NCI-H524 treated with DMSO at 0.1 percent for 48 hours (cell line): ENCODE data around the gene CYTL1.
"Not testable (repeated sequence)": the region's sequence is repeated elsewhere in the genome, so short reads cannot be mapped to it uniquely, and the experiment has no call there.

Experiments
- DNase-seq: peaks from one replicate; lab custom pipeline; 2025; lab: John Stamatoyannopoulos, UW

Gene CYTL1

DNA sequence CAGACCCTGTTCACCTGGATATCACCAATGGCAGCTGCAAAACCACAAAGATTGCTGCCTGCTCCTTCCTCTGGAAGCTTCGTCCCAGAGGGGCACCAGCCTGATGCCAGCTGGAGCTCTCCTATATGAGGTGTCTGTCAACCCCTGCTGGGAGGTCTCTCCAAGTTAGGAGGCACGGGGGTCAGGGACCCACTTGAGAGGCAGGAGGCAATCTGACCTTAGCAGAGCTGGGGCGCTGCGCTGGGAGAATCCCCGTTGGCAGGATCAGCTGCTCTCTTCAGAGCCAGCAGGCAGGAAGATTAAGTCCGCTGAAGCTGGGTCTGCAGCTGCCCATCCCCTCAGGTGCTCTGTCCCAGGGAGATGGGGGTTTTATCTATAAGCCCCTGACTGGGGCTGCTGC is 17.6 kb downstream of the CYTL1 start:
- not testable (repeated sequence) for DNase-seq

DNA sequence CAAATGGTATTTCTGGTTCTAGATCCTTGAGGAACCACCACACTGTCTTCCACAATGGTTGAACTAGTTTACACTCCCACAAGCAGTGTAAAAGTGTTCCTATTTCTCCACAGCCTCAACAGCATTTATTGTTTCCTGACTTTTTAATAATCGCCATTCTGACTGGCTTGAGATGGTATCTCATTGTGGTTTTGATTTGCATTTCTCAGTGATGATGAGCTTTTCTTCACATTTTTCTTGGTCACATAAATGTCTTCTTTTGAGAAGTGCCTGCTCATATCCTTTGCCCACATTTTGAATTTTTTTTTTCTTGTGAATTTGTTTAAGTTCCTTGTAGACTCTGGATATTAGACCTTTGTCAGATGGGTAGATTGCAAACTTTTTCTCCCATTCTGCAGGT is 22.3 kb downstream of the CYTL1 start:
- not testable (repeated sequence) for DNase-seq

DNA sequence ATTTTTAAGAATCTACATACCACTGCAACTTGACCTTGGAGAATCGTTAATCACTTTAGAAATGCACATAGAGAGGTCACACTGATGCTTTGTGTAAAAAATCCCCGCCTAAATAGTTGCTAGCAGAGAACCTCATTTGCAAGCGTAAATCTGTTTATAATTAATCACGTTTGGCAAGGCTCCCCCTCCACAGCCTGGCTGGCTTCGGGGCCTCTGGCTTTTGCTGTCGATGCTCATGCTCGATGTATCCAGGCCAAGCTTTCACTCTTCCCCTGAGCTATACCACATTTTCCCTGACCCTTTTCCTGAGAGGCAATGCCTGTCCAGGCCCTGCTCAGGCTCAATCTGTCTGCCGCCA is 23.4 kb downstream of the CYTL1 start:
- DNase-seq = no peak

DNA sequence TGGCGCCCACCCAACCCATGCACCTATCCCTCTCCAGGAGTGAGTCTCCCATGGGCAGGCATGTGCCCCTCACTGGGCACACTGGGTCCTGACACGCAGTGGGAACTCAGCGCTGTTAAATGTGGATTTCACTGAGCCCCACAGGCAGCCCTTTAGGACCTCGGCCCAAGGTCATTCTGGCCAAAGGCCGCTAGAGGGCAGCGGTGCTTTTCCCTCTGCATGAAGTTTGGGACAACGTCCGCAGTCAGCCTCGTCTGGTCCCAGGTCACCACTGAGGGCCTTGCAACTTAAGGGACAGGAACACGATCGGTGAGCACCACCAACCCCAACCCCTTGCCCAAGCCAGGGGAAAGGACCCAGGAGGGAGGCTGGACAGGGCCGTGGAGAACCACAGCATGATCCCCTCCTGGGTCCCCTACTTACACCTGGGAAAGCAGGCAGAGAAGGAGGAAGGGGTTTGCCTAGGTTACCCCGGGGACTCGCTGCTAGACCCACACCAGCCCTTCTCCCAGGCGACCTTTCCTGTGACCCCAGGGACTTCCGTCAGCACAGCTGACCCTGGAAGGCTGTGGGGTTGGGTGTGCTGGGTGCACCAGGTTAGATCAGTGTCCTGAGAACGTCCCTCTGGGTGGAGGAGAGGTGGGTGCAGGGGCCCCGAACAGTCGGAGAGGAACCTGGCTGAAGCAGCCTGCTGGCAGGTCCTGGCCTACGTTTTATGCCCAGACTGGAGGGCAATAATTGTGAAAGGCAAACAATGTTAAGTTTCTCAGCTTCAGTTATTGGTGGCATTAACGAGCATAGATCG is 24.0 kb downstream of the CYTL1 start:
- no peak for DNase-seq

DNA sequence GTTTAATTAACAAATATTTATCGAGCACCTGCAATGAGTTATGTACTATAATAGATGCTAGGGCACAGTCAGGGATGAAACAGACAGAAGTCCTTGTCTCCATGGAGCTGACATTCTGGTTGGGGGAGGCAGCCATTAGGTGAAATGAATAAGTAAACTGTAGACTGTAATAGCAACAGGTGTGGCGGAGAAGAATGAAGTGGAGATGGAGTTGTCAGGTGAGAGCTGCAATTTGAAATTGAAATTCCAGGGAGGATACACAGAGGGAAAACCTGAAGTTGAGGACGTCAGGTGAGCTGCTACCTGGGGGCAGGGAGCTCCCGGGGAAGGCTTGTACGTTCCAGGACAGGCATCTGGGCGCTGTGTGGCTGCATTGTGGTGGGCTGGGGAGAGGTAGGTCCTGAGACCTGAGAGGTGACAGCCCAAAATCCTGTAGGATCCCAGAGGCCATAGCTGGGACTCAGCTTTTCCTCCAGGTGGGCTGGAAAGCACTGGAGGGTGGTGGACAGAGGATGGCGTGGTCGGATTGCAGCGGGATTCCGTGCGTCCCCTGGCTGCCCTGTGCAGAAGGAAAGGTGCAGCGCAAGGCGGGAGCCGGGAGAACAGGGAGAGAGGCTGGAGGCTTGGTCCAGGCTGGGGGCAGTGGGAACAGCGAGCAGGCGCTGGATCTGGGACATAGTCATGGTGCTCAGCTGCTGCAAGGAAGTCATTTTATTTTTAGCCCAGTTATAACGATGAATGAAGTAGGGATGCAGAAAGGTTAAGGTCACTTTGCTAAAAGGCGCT is 24.8 kb downstream of the CYTL1 start:
- no peak for DNase-seq

DNA sequence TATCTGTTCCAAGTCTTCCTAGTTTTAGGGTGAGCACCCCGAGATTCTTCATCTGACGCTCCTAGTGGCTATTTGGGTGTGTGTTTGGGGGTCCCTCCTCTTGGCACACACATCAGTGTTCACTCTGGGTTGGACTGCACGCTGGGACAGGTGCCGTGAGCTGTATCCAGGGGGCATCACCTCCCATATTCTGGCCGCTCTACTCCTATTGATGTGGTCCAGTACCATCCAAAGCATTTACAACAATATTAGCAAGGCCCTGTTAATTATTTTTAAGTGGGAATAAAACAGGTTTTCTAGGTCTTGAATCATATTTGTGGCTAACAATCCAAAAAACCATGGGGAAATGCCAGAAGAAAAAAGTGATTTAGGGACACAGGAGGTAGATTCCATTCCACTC is 26.4 kb downstream of the CYTL1 start:
- no peak for DNase-seq

DNA sequence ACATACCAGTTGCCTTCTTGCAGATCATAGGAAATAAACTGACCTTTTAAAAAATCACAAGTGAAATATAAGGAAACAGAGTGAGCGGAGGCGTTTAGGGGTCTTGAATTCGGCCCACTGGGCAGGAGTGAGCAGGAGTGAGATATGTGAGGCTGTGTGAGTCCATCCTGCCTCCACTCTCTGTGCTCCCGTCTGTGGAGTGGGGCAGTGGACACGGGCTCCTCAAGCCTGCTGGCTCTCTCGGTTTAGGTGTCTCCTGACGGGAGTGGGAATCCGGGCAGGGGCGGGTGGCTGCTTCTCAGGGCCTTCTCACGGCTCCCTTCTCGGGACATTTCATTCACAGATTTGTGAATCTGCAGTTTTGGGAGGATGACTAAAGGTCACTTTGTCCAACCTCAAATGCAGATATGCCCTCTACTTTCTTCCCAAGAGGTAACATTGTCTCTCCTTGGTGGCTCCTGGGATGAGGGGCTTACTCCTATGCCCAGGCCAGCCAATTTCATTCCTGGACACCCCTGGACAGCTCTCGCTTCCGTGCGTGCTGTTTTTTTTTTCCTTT is 27.6 kb downstream of the CYTL1 start:
- no peak for DNase-seq

DNA sequence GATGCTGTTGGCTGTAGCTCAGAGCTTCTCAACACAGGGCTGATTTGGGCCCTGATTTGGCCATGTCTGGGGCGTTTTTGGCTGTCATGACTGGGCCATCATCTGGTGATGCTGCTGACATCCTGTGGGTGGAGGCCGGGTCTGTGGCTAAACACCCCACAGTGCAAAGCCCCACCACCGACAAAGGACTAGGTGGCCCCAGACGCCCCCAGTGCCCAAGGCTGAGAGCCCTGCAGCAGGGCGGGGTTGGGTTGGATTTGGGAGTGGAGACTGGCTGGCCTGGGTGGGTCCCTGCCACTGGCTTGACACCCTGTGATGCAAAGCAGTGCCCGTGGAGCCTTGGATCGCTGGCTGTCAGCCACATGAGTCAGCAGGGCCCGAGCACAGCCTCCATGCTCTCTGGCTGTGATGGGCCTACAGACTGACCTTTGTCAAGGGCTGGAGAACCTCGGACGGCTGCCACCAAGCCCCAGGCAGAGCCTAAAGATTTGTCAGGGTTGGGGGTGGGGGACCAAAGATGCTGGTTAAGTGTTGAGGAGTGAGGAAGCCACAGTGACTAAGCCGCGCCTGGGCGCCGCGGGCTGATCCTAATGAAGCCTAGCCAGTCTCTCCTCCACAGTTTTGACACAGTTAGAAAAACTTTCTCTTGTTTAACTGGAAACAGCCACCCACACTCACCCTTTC is 28.3 kb downstream of the CYTL1 start:
- no peak for DNase-seq

DNA sequence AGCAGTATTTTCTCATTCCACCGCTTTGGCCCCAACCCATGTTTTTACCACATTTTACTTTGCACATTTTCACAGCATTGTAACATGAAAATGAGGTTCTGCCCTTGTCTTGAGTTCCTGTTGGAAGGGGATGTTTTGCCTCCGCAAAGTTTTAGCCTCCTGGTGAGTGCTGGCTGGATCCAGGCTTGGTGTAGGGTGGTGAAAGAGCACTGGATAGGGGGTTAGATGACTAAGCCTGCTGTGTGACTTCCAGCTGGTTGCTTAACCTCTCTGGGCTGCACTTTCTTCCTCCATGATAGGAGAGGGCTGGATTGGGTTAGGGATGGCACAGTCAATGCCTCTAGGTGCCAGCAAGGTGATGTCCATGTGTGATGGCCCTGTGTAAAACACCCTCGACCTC is 28.9 kb downstream of the CYTL1 start:
- no peak for DNase-seq

DNA sequence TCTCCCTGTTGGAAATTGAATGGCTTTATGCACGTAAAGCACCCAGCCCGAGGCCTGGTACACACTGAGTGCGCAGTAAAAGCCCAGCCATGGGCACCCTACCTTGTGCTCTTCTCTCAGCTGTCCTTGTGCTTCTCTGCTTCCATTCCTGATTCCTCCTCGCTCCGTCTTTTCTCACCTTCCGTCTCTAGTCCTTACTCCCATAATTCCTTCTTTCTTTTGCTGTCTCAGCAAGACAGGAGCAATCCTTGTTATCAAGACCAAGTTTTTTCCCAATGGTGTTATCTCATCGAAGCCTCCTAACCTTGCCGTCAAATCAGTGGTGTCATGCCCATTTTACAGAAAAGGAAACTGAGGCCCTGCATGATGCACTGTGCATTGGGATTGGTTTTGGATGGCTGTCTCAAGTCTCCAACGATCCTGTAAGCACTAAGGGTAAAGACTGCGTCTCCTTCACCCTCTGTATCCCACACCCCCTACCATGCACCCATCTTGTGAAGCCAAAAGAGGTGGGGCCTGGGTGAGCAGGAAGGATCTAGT is 30.1 kb downstream of the CYTL1 start:
- DNase-seq = no peak

DNA sequence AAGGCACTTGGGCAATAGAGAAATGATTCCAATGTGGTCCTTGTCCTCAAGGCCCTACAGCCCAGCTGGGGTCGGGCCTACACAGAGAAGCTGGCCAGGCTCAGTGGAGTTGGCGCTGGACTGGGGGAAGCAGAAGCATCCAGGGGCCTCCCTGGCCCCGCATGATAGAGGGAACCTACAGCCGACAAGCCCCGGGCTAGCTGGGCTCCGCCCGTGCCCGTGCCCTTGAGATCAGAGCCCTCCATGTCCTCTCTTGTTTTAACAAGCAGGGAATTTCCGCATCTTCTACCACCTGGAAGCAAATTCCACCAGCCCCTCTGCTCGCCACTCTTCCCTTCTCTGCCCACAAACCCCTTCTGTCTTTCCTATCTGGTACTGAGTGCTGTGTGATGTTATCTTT is 31.6 kb downstream of the CYTL1 start:
- no peak for DNase-seq

DNA sequence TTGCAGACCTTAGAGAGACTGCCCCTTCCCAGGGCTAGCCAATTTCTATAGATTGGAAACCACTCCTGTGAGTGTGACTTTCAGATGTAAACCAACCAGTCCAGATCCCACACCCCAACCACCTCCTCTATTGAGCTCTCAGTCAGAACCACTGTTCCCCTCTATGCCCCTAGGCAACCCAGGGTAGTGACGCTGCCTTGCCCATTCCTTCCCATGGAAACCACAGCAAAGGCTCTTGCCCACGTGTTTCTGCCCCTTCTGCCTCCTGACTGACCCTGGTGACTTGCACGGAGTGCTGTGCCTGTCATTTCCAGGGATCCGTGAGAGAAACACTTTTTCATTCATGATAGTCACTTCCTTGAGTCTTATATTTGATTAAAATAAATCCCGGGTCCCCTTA is 32.4 kb downstream of the CYTL1 start:
- no peak for DNase-seq

DNA sequence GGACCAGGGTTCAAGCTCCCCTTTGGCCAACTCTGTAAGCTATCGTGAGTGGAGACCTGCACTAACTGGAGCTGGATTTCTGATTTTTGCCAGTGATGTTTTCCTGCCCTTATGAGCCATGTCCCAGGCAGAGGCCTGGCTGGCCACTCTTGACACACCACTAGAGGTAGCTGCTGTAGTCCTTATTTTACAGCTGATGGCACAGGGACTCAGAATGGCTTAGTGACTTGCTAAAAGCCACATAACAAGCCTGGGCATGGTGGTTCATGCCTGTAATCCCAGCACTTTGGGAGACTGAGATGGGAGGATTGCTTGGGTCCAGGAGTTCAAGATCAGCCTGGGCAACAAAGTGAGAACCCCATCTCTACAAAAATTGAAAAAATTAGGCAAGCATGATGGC is 33.4 kb downstream of the CYTL1 start:
- no peak for DNase-seq

DNA sequence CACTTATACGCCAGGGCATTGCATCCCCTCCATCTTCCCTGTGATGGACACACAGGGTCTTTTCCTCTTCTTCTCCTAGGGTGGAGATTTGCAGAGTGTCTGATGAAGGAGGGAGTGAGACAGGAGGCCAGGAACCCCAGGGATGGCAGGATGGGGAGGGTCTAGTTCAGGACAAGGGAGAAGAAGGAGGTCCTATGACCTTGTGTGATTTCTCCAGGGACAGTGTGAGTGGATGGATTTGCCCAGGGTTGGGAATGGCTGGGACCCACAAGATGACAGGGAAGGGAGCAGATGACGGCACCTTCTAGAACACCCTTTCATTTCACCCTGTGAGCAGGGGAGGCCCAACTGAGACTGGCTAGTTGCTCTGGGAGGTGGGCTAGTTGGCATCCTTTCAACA is 34.2 kb downstream of the CYTL1 start:
- no peak for DNase-seq

DNA sequence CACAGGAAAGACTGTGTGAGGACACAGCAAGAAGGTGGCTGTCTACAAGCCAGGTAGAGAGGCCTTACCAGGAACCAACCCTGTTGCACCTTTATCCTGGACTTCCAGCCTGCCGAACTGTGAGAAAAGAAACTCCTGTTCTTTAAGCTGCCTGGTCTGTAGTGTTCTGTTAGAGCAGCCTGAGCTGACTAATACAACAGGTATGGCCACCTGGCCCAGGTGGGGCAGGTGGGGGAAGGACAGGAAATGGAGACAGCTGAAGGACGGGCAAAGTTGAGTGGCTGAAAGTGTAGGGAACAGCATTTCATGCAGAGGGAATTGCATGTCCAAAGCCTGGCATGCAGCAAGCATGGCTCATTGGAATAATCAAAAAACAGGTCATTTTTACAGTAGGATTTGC is 35.1 kb downstream of the CYTL1 start:
- no peak for DNase-seq

DNA sequence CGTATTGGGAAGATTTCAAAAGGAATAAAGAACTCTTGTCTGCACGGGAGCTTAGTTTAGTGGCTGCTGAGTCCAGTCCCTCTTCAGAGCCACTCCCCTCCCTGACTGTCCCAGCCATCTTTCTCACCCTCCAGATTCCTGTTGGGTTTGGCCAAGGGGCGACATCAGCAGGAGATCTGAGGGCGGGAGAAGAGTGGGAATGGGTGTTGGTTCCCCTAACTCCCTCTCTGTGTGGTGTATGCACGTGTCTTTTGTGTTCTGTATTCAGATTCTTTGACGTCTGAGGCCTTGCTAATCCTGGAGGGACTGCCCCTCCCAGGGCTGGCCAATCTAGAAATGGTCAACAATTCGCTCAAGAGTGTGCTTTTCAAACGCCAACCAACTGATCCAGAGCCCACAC is 37.4 kb downstream of the CYTL1 start:
- no peak for DNase-seq

DNA sequence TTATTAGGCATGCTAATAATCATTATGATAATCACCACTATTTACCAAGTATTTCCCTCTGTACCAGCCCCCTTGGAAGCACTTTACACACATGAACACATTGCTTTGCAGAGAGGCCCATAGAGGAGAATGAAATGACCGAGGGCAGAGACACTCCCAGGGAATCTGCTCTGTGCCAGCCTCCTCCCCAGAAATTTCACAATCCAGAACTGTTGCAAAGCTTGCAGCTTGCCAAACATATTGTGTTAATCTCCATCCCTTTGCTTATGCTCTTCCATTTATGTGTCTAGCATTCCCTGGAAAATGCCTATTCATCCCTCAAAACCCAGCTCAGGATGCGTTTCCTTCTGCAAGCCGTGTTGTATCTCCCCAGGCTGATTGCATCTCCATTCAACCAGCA is 37.8 kb downstream of the CYTL1 start:
- no peak for DNase-seq

DNA sequence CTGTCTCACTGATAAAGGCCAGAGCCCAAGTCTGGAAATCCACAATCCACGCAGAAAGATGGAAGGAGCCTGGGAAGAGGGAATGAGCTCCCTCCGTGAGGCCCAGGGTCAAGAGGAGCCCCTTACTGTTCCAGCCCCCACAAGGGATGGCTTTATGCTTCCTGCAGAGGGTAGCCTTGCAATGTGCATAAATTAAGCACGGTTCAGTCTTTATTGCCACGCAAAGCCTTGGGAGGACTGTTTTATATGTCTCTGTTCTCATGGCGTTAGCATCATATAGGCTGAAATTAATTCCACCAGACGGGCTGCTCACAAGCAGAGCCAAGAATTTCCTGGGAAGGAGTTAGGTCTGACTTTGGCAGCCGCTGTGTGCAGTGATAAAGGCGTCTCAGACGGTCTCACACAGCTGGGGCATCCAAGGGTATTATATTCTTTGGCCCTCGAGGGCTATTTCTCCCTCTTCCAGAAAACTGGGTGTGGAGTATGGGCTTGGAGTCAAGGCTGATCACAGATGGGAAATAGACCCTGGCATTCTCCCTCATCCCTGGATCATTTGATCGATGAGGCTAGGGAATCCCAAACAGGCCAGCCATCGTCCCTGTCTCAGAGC is 38.5 kb downstream of the CYTL1 start:
- DNase-seq = no peak

DNA sequence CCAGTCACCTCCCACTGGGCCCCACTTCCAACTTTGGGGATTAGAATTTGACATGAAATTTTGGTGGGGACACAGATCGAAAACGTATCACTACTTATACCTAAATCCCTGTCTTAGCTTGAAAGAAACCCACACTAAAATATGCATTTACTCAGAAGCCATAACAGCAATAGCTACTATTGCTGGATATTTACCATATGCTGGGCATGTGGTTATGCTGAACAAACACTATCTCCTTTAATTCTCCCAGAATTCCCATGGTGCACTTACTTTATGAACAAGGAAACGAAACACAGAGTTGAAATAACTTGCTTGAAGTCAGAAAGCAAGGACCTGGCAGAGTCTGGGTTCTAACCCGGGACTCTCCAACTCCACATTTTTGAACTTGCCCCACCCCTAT is 39.3 kb downstream of the CYTL1 start:
- DNase-seq = no peak

DNA sequence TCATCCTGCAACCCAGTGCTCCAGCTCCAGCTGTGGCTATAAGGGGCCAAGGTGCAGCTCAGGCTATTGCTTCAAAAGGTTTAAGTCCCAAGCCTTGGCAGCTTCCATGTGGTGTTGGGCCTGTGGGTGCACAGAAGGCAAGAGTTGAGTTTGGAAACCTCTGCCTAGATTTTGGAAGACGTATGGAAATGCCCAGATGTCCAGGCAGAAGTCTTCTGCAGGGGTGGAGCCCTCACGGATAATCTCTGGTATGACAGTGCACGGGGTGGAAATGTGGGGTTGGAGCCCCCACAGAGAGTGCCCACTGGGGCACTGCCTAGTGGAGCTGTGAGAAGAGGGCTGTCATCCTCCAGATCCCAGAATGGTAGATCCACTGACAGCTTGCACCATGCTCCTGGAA is 44.5 kb downstream of the CYTL1 start:
- DNase-seq = no peak

DNA sequence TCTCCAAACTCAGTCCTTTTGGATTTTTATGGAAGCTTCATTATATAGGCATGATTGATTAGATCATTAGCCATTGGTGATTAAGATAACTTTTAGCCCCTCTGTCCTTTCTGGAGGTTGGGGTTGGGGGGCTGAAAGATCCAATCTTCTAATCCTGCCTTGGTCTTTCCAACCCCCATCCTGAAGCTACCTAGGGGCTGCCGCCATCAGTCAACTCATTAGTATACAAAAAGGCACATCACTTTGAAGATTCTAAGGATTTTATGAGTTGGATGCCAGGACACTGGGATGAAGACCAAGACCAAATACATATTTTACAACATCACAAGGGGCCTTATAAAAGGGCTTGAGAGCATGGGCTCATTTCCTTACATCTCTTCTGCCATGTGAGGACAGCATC is 47.5 kb downstream of the CYTL1 start:
- no peak for DNase-seq

DNA sequence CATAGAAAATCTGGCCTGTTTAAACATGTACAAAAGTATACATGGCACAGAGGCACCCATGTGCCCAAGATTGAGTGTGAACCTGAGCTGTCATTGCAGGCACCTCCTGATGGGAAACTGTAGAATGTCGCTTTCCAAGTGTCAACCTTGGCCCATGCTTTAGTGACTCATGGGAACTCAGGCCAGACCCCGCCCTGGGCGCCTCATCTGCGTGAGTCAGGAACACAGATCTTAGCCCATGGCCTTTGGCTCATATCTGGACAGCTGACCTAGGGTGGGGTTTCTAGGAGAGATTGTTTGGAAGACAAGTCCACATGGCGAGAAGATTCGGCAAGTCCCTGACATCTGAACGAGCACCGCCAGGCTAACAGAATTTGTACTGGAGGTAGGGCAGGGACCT is 50.0 kb downstream of the CYTL1 start:
- DNase-seq = no peak
